ENCODE measurements around the gene OR6M1. TPM values are rescaled to one million over a fixed set of nuclear protein-coding genes. Genes with fewer than 3 reads are reported as not detected.

The OR6M1 gene, protein sequence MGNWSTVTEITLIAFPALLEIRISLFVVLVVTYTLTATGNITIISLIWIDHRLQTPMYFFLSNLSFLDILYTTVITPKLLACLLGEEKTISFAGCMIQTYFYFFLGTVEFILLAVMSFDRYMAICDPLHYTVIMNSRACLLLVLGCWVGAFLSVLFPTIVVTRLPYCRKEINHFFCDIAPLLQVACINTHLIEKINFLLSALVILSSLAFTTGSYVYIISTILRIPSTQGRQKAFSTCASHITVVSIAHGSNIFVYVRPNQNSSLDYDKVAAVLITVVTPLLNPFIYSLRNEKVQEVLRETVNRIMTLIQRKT
- total RNA-seq = not detected

DNA sequence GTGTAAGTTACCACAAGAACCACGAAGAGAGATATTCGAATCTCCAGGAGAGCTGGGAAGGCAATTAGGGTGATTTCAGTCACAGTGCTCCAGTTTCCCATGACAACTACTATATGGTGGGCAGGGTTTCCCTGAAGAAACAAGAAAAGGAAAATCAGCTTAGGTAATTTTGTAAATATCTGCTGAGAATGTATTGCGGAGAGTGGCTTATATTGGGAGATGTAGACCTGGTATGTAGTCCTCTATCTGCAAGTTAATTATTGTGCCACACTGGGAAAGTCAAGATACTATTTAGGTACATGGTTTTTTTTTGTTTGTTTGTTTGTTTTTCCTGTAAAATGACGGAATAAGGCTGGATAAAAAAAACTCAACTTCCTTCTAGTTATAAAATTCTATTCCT is at the start of gene OR6M1:
TSS of gene OR6M1 (minus strand) at position 101 of the 400 bp plus-strand sequence. CDS start at position 101, 0 bp downstream.
- ChIA-PET CTCF (no interaction called here), POLR2A (no interaction called here)
- H3K36me3 Mint-ChIP-seq (ENCODE audit: low read depth) = no peaks in the 10 kb centered on the region
- no peaks in the 10 kb centered on the region for H3K4me1 Mint-ChIP-seq (ENCODE audit: low read depth)
- no peak within 1 kb of the TSS for H3K4me3 Mint-ChIP-seq
- H3K27me3 Mint-ChIP-seq (ENCODE audit: low read depth) = peaks cover 3% of the 10 kb centered on the region
- no peaks in the 10 kb centered on the region for H3K9me3 Mint-ChIP-seq (ENCODE audit: insufficient read depth)
- no peak within 1 kb of the TSS for H3K27ac Mint-ChIP-seq
- DNase-seq (no peak), ATAC-seq (no peak)

GRCh38 chr11:123853038-123853437 is 46.9 kb upstream of the OR6M1 start:
- POLR2A ChIA-PET = no interaction called here
- H3K27ac Mint-ChIP-seq = no peak overlapping the region

GRCh38 chr11:123852321-123852720 is 46.2 kb upstream of the OR6M1 start:
- no peaks in the 10 kb centered on the region for H3K36me3 Mint-ChIP-seq (ENCODE audit: low read depth)
- no peak for DNase-seq
- peaks cover 7% of the 10 kb centered on the region for H3K27me3 Mint-ChIP-seq (ENCODE audit: low read depth)
- no peaks in the 10 kb centered on the region for H3K9me3 Mint-ChIP-seq (ENCODE audit: insufficient read depth)
- no peaks in the 10 kb centered on the region for H3K4me1 Mint-ChIP-seq (ENCODE audit: low read depth)
- ATAC-seq = no peak
- H3K4me3 Mint-ChIP-seq = no peak overlapping the region
- no peak overlapping the region for H3K27ac Mint-ChIP-seq
- CTCF ChIA-PET = no interaction called here
- POLR2A ChIA-PET = no interaction called here

More at GRCh38 chr11:123853038-123853437, 46.9 kb upstream of the OR6M1 start:
- no peaks in the 10 kb centered on the region for H3K9me3 Mint-ChIP-seq (ENCODE audit: insufficient read depth)
- no peaks in the 10 kb centered on the region for H3K4me1 Mint-ChIP-seq (ENCODE audit: low read depth)
- no peak for DNase-seq
- H3K27me3 Mint-ChIP-seq (ENCODE audit: low read depth) = peaks cover 7% of the 10 kb centered on the region
- H3K4me3 Mint-ChIP-seq = no peak overlapping the region
- no peak for ATAC-seq
- CTCF ChIA-PET = no interaction called here
- no peaks in the 10 kb centered on the region for H3K36me3 Mint-ChIP-seq (ENCODE audit: low read depth)

DNA sequence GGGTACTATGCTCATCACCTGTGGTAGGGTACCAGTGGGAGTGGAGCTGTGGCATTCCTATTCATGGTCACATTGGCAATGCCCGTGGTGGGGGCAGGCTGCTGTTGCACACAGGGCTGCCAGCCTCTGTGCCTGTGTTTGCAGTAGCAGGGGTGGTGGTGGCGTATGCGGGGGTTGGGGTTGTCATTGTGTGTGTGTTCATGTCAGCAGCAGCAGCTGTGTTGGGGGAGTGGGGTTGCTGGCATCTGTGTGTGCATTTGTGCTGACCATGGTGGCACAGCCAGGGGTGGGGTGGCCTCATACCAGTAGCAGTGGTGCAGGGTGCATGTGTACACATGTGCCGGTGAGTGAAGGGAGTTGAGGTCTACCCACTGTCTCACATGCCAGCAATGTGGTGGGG is 45.0 kb upstream of the OR6M1 start:
- CTCF ChIA-PET = no interaction called here
- Mint-ChIP-seq H3K4me1 (ENCODE audit: low read depth) (no peaks in the 10 kb centered on the region), H3K27me3 (ENCODE audit: low read depth) (peaks cover 7% of the 10 kb centered on the region), H3K9me3 (ENCODE audit: insufficient read depth) (no peaks in the 10 kb centered on the region), H3K36me3 (ENCODE audit: low read depth) (no peaks in the 10 kb centered on the region), H3K4me3 (no peak overlapping the region), H3K27ac (no peak overlapping the region)
- DNase-seq (no peak), ATAC-seq (no peak)
- POLR2A ChIA-PET = no interaction called here

DNA sequence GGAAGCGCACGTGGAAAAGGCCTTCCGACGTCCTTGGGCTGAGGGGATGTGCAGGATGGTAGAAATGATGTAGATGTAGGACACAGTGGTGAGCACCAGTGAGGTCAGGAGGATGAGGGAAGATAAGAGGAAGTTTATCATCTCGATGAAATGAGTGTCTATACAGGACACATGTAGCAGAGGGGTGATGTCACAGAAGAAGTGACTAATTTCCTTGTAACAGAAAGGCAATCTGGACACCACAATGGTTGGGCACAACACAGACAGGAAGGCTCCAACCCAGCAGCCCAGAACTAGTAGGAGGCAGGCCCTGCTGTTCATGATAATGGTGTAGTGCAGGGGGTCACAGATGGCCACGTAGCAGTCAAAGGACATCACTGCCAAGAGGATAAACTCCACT is 35.0 kb upstream of the OR6M1 start:
- CTCF ChIA-PET = no interaction called here
- no peak for ATAC-seq
- POLR2A ChIA-PET = no interaction called here

DNA sequence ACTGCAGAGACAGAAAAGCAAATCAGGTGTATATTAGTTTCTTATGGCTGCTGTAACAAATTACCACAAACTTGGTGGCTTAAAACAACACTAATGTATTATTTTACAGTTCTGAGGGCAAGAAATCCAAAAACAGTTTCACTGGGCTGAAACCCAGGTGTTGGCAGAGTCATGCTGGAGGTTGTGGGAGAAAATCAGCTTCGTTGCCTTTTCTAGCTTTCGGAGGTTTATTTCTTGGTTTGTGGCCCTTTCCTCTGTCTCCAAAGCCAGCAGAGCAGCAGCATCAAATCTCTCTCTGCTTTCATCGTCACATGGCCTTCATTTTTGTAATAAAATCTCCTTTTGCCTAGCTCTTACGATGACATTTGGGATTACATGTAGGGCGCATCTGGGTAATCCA is 33.0 kb upstream of the OR6M1 start:
- POLR2A ChIA-PET = no interaction called here
- Mint-ChIP-seq H3K4me3 (no peak overlapping the region), H3K27ac (no peak overlapping the region)

More for the DNA sequence above, 35.0 kb upstream of the OR6M1 start:
- peaks cover 4% of the 10 kb centered on the region for H3K27me3 Mint-ChIP-seq (ENCODE audit: low read depth)
- no peak for DNase-seq
- no peaks in the 10 kb centered on the region for H3K36me3 Mint-ChIP-seq (ENCODE audit: low read depth)
- no peak overlapping the region for H3K27ac Mint-ChIP-seq
- H3K4me1 Mint-ChIP-seq (ENCODE audit: low read depth) = peaks cover 3% of the 10 kb centered on the region
- no peaks in the 10 kb centered on the region for H3K9me3 Mint-ChIP-seq (ENCODE audit: insufficient read depth)
- no peak overlapping the region for H3K4me3 Mint-ChIP-seq

GRCh38 chr11:123838659-123839058 is 32.5 kb upstream of the OR6M1 start:
- Mint-ChIP-seq H3K4me3 (no peak overlapping the region), H3K9me3 (ENCODE audit: insufficient read depth) (no peaks in the 10 kb centered on the region), H3K36me3 (ENCODE audit: low read depth) (no peaks in the 10 kb centered on the region), H3K27me3 (ENCODE audit: low read depth) (peaks cover 2% of the 10 kb centered on the region), H3K4me1 (ENCODE audit: low read depth) (peaks cover 3% of the 10 kb centered on the region), H3K27ac (no peak overlapping the region)
- POLR2A ChIA-PET = no interaction called here
- ATAC-seq (no peak), DNase-seq (no peak)
- CTCF ChIA-PET = no interaction called here

More for the DNA sequence above, 33.0 kb upstream of the OR6M1 start:
- Mint-ChIP-seq H3K9me3 (ENCODE audit: insufficient read depth) (no peaks in the 10 kb centered on the region), H3K4me1 (ENCODE audit: low read depth) (peaks cover 3% of the 10 kb centered on the region), H3K27me3 (ENCODE audit: low read depth) (peaks cover 2% of the 10 kb centered on the region), H3K36me3 (ENCODE audit: low read depth) (no peaks in the 10 kb centered on the region)
- DNase-seq (no peak), ATAC-seq (no peak)
- CTCF ChIA-PET = no interaction called here

GRCh38 chr11:123838199-123838598 is 32.0 kb upstream of the OR6M1 start:
- ChIA-PET CTCF (no interaction called here), POLR2A (no interaction called here)
- DNase-seq (no peak), ATAC-seq (no peak)
- no peaks in the 10 kb centered on the region for H3K9me3 Mint-ChIP-seq (ENCODE audit: insufficient read depth)
- no peak overlapping the region for H3K27ac Mint-ChIP-seq
- H3K4me3 Mint-ChIP-seq = no peak overlapping the region
- no peaks in the 10 kb centered on the region for H3K36me3 Mint-ChIP-seq (ENCODE audit: low read depth)
- H3K4me1 Mint-ChIP-seq (ENCODE audit: low read depth) = peaks cover 3% of the 10 kb centered on the region
- peaks cover 2% of the 10 kb centered on the region for H3K27me3 Mint-ChIP-seq (ENCODE audit: low read depth)

DNA sequence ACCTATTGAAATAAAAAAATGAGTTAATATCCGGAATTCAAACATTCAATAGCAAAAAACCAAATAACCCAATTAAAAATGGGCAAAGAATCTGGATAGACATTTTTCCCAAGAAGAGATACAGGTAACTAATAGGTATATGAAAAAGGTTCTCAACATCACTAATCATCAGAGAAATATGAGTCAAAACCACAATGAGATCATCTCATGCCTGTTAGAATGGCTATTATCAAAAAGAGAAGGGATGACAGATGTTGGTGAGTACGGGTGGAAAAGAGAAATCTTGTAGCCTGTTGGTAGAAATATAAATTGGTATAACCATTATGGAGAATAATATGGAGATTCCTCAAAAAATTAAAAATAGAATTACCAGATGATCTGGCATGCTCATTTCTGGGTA is 26.9 kb upstream of the OR6M1 start:
- Mint-ChIP-seq H3K27ac (no peak overlapping the region), H3K36me3 (ENCODE audit: low read depth) (no peaks in the 10 kb centered on the region), H3K4me3 (no peak overlapping the region), H3K9me3 (ENCODE audit: insufficient read depth) (no peaks in the 10 kb centered on the region), H3K27me3 (ENCODE audit: low read depth) (no peaks in the 10 kb centered on the region), H3K4me1 (ENCODE audit: low read depth) (no peaks in the 10 kb centered on the region)
- POLR2A ChIA-PET = no interaction called here
- ATAC-seq (no peak), DNase-seq (no peak)
- CTCF ChIA-PET = no interaction called here

- POLR2A ChIA-PET = no interaction called here
- CTCF ChIA-PET = no interaction called here
- ATAC-seq (no peak), DNase-seq (no peak)
- H3K27me3 Mint-ChIP-seq (ENCODE audit: low read depth) = no peaks in the 10 kb centered on the region
- no peaks in the 10 kb centered on the region for H3K36me3 Mint-ChIP-seq (ENCODE audit: low read depth)
- H3K9me3 Mint-ChIP-seq (ENCODE audit: insufficient read depth) = no peaks in the 10 kb centered on the region
- no peak overlapping the region for H3K4me3 Mint-ChIP-seq
- H3K27ac Mint-ChIP-seq = no peak overlapping the region
- no peaks in the 10 kb centered on the region for H3K4me1 Mint-ChIP-seq (ENCODE audit: low read depth)
These were observed 23.6 kb upstream of the OR6M1 start for GRCh38 chr11:123829745-123830144.

- no peak for ATAC-seq
- no peak overlapping the region for H3K4me3 Mint-ChIP-seq
- POLR2A ChIA-PET = no interaction called here
- peaks cover 3% of the 10 kb centered on the region for H3K27me3 Mint-ChIP-seq (ENCODE audit: low read depth)
- H3K27ac Mint-ChIP-seq = no peak overlapping the region
- no peaks in the 10 kb centered on the region for H3K4me1 Mint-ChIP-seq (ENCODE audit: low read depth)
- CTCF ChIA-PET = no interaction called here
- H3K9me3 Mint-ChIP-seq (ENCODE audit: insufficient read depth) = no peaks in the 10 kb centered on the region
- H3K36me3 Mint-ChIP-seq (ENCODE audit: low read depth) = no peaks in the 10 kb centered on the region
- no peak for DNase-seq
These were observed 16.4 kb upstream of the OR6M1 start for GRCh38 chr11:123822599-123822998.

DNA sequence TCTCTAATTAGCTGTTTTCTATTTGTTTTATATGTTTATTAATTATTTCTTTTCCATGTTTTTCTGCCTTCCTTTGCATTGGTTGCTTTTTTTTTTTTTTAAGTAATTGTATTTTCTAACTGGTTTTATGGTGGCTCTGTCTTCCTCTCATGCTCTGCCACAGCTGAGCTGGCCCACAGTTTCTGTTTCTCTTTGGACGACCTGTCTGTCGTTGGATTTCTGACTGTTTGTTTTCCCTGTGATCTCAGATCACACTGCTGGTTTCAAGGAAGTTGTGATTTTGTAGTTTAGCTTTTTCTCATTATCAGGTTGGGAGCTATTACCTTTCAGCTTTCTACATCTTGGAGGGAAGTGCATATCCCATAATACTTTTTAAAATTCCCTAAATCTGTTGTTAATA is 15.9 kb upstream of the OR6M1 start:
- H3K27ac Mint-ChIP-seq = no peak overlapping the region
- no peaks in the 10 kb centered on the region for H3K36me3 Mint-ChIP-seq (ENCODE audit: low read depth)
- H3K27me3 Mint-ChIP-seq (ENCODE audit: low read depth) = peaks cover 3% of the 10 kb centered on the region
- DNase-seq = no peak
- ChIA-PET POLR2A (no interaction called here), CTCF (no interaction called here)
- ATAC-seq = no peak
- no peak overlapping the region for H3K4me3 Mint-ChIP-seq
- no peaks in the 10 kb centered on the region for H3K9me3 Mint-ChIP-seq (ENCODE audit: insufficient read depth)
- no peaks in the 10 kb centered on the region for H3K4me1 Mint-ChIP-seq (ENCODE audit: low read depth)

- POLR2A ChIA-PET = no interaction called here
- Mint-ChIP-seq H3K36me3 (ENCODE audit: low read depth) (no peaks in the 10 kb centered on the region), H3K4me1 (ENCODE audit: low read depth) (no peaks in the 10 kb centered on the region), H3K9me3 (ENCODE audit: insufficient read depth) (no peaks in the 10 kb centered on the region), H3K4me3 (no peak overlapping the region), H3K27ac (no peak overlapping the region), H3K27me3 (ENCODE audit: low read depth) (peaks cover 3% of the 10 kb centered on the region)
- DNase-seq (no peak), ATAC-seq (no peak)
- CTCF ChIA-PET = no interaction called here
These were observed 9.0 kb upstream of the OR6M1 start for GRCh38 chr11:123815122-123815521.
